C4-2B (cell line): ENCODE data around the gene CLEC16A.
A peak's percentile ranks its signal among the peaks of the same experiment; 100 is the strongest.

Experiments used
- ZFX ChIP-seq: fragments of 450-650 bp; IDR thresholded peaks from 2 replicates; pipeline ENCODE4 v1.6.1; 2017
- TF ChIP-seq, protein P1 (sequence below): fragments of 450-650 bp; conservative IDR thresholded peaks from 2 replicates; pipeline ENCODE4 v1.5.1; 2017; ENCODE audit warnings: mild to moderate bottlenecking

DNA sequence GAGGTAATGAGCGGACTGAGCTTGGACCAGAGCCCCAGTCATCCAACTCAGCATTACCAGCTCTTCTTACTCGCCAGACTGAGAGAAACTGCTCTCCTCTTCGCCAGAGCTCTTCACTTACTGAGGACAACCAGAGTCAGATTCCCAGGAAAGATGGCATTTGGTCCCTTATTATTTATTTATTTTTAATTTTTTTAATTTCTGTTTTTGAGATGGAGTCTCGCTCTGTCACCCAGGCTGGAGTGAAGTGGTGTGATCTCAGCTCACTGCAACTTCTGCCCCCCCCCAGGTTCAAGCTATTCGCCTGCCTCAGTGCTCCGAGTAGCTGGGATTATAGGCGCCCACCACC is 25.4 kb upstream of the CLEC16A start:
- TF ChIP-seq, protein P1, sequence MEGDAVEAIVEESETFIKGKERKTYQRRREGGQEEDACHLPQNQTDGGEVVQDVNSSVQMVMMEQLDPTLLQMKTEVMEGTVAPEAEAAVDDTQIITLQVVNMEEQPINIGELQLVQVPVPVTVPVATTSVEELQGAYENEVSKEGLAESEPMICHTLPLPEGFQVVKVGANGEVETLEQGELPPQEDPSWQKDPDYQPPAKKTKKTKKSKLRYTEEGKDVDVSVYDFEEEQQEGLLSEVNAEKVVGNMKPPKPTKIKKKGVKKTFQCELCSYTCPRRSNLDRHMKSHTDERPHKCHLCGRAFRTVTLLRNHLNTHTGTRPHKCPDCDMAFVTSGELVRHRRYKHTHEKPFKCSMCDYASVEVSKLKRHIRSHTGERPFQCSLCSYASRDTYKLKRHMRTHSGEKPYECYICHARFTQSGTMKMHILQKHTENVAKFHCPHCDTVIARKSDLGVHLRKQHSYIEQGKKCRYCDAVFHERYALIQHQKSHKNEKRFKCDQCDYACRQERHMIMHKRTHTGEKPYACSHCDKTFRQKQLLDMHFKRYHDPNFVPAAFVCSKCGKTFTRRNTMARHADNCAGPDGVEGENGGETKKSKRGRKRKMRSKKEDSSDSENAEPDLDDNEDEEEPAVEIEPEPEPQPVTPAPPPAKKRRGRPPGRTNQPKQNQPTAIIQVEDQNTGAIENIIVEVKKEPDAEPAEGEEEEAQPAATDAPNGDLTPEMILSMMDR = peak; percentile 70; the same call in 1 of the 2 replicates
- no peak for TF ChIP-seq ZFX
